Measurements from ENCODE around the gene APOD. TPM values are rescaled to one million over a fixed set of nuclear protein-coding genes. Genes with fewer than 3 reads are reported as not detected.
A peak's percentile ranks its signal among the peaks of the same experiment; 100 is the strongest.

The APOD gene
- total and polyA plus RNA-seq, 4 donors = 4.7 to 85.8 (median 21.3) TPM

- Histone ChIP-seq H3K27ac (ENCODE audit: low read depth in 1 of 2, low read length in 1 of 2) (peak overlapping the region; percentile 13 to 37), H3K4me1 (ENCODE audit: control insufficient read depth in 5 of 5, insufficient read depth in 5 of 5, low read length in 5 of 5) (peaks cover 11 to 31% (median 13%) of the 10 kb centered on the region in 5 donors), H3K9ac (ENCODE audit: insufficient read depth in 1 of 2, low read length in 2 of 2) (no peak overlapping the region), H3K4me3 (no peak overlapping the region), H3K36me3 (ENCODE audit: control insufficient read depth in 4 of 4, insufficient read depth in 4 of 4, low read length in 4 of 4) (peaks cover 0 to 2% (median 0%) of the 10 kb centered on the region in 4 donors), H3K27me3 (ENCODE audit: control insufficient read depth in 3 of 3, insufficient read depth in 3 of 3, low read length in 2 of 3) (no peaks in the 10 kb centered on the region), H3K9me3 (ENCODE audit: control insufficient read depth in 4 of 4, insufficient read depth in 3 of 4, low read length in 3 of 4) (no peaks in the 10 kb centered on the region)
- DNase-seq (peak; percentile 22 to 24 (median 24)), ATAC-seq (ENCODE audit: insufficient read depth, low FRiP score) (no peak)
- 71 to 84% methylated on average over 3 of the region's 3 CpGs for WGBS, 2 donors
- TF ChIP-seq CTCF (IDR thresholded peaks at IDR 0.05; ENCODE audit: control extremely low read depth, extremely low read depth) = no peak
Measured at GRCh38 chr3:195544634-195545033, 39.1 kb downstream of the APOD start.

GRCh38 chr3:195544230-195544536 is 39.6 kb downstream of the APOD start:
- H3K27me3 ChIP-seq (ENCODE audit: control insufficient read depth in 3 of 3, insufficient read depth in 3 of 3, low read length in 2 of 3) = no peaks in the 10 kb centered on the region
- peak overlapping the region; percentile 37 to 60 for H3K27ac ChIP-seq (ENCODE audit: low read depth in 1 of 2, low read length in 1 of 2)
- TF ChIP-seq CTCF (IDR thresholded peaks at IDR 0.05; ENCODE audit: control extremely low read depth, extremely low read depth) = no peak
- WGBS, 2 donors = 87 to 89% methylated on average over 4 of the region's 4 CpGs
- H3K4me3 ChIP-seq = no peak overlapping the region
- no peak for ATAC-seq (ENCODE audit: insufficient read depth, low FRiP score)
- no peak overlapping the region for H3K9ac ChIP-seq (ENCODE audit: insufficient read depth in 1 of 2, low read length in 2 of 2)
- H3K36me3 ChIP-seq (ENCODE audit: control insufficient read depth in 4 of 4, insufficient read depth in 4 of 4, low read length in 4 of 4) = peaks cover 0 to 2% (median 0%) of the 10 kb centered on the region in 4 donors
- H3K4me1 ChIP-seq (ENCODE audit: control insufficient read depth in 5 of 5, insufficient read depth in 5 of 5, low read length in 5 of 5) = peaks cover 13 to 31% (median 14%) of the 10 kb centered on the region in 5 donors
- DNase-seq = no peak
- no peaks in the 10 kb centered on the region for H3K9me3 ChIP-seq (ENCODE audit: control insufficient read depth in 4 of 4, insufficient read depth in 3 of 4, low read length in 3 of 4)

- peak overlapping the region; percentile 37 to 60 for H3K27ac ChIP-seq (ENCODE audit: low read depth in 1 of 2, low read length in 1 of 2)
- no peaks in the 10 kb centered on the region for H3K27me3 ChIP-seq (ENCODE audit: control insufficient read depth in 3 of 3, insufficient read depth in 3 of 3, low read length in 2 of 3)
- no peaks in the 10 kb centered on the region for H3K9me3 ChIP-seq (ENCODE audit: control insufficient read depth in 4 of 4, insufficient read depth in 3 of 4, low read length in 3 of 4)
- no peak for ATAC-seq (ENCODE audit: insufficient read depth, low FRiP score)
- TF ChIP-seq CTCF (IDR thresholded peaks at IDR 0.05; ENCODE audit: control extremely low read depth, extremely low read depth) = no peak
- no peak for DNase-seq
- H3K9ac ChIP-seq (ENCODE audit: insufficient read depth in 1 of 2, low read length in 2 of 2) = peak overlapping the region; percentile 77 to 90
- H3K4me3 ChIP-seq = peak overlapping the region; percentile 50
- H3K4me1 ChIP-seq (ENCODE audit: control insufficient read depth in 5 of 5, insufficient read depth in 5 of 5, low read length in 5 of 5) = peaks cover 13 to 31% (median 13%) of the 10 kb centered on the region in 5 donors
- WGBS, 2 donors = 20 to 21% methylated on average over 38 of the region's 38 CpGs
- peaks cover 0 to 2% (median 0%) of the 10 kb centered on the region in 4 donors for H3K36me3 ChIP-seq (ENCODE audit: control insufficient read depth in 4 of 4, insufficient read depth in 4 of 4, low read length in 4 of 4)
Measured at GRCh38 chr3:195543500-195544229, 40.1 kb downstream of the APOD start.
